Measurements from ENCODE around the gene MTURN. TPM values are rescaled to one million over a fixed set of nuclear protein-coding genes. Genes with fewer than 3 reads are reported as not detected.

MTURN gene
- total and polyA plus RNA-seq, 9 of the 15 experiments (the other 6 are each of a cell fraction or from before 2014, with no cell fraction given) = 0.94 to 14.8 (median 6.4) TPM

DNA sequence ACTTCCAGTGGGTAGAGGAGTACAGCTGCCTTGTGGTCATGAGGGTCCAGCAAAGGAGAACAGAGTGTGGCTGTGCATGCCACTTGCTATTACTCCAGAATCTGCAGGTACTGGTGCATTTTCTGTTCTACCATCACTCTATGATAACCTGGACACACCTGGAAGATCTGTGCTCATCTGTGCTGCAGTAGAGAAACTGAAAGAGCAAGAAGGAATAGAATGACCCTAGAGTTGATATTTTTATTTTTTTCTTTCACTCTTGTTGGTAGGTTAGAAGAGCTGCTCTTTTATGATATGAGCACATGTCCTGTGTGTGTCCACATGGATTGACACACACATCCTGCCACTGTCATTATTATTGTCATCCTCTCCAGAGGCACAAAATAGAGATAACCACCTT, 48.3 kb upstream of the MTURN start:
- Histone ChIP-seq H3K27me3 (ENCODE audit: control insufficient read depth in 2 of 2, insufficient read depth in 2 of 2, low read length in 2 of 2) (no peaks in the 10 kb centered on the region), H3K9me3 (replicated peaks; ENCODE audit: control insufficient read depth, insufficient read depth, low read depth, low read length) (no peaks in the 10 kb centered on the region), H2AFZ (ENCODE audit: low read depth, low read length) (no peak overlapping the region), H4K20me1 (replicated peaks; ENCODE audit: control insufficient read depth, insufficient read depth, low read length) (no peaks in the 10 kb centered on the region), H3K9me1 (ENCODE audit: control insufficient read depth, insufficient read depth, low read length) (no peaks in the 10 kb centered on the region), H3K9ac (ENCODE audit: insufficient read depth in 1 of 2, low read depth in 2 of 2, low read length in 2 of 2) (no peak overlapping the region), H3K36me3 (ENCODE audit: control insufficient read depth, insufficient read depth, low read length) (no peaks in the 10 kb centered on the region), H3K27ac (ENCODE audit: extremely low read depth, low read depth, low read length) (no peak overlapping the region), H3K79me2 (ENCODE audit: control insufficient read depth, insufficient read depth, low read length) (no peaks in the 10 kb centered on the region), H3K4me2 (ENCODE audit: insufficient read depth, low read length) (no peak overlapping the region), H3K4me1 (replicated peaks in 1 of 2; ENCODE audit: control insufficient read depth in 2 of 2, insufficient read depth in 2 of 2, low read length in 2 of 2) (no peaks in the 10 kb centered on the region), H3K4me3 (no peak overlapping the region)
- ATAC-seq (no peak), DNase-seq (ENCODE audit: extremely low read depth in 1 of 4, low spot score in 3 of 4) (no peak), FAIRE-seq (no peak)
- ChIA-PET POLR2A (interaction anchor here (0.8 kb wide), 1 partner anchor 450 kb away, joined by 3 read pairs; no protein-coding TSS in a partner anchor), CTCF (ENCODE audit: low intra/inter-chr PET ratio) (no interaction called here)
- intact Hi-C loops (cut with micrococcal nuclease) (no loop called here), in situ Hi-C loops (cut with MboI) (no loop called here)
- no peak for TF ChIP-seq ZNF79 (CRISPR knock-in tag; IDR thresholded peaks at IDR 0.05; ENCODE audit: low read depth)
- no peak for TF ChIP-seq TEAD2 (tag; IDR thresholded peaks at IDR 0.05)
- TF ChIP-seq CTBP1 (IDR thresholded peaks at IDR 0.05; ENCODE audit: borderline replicate concordance) = no peak
- no peak for TF ChIP-seq ETV1 (tag; conservative IDR thresholded peaks at IDR 0.05; ENCODE audit: low read depth)
- TF ChIP-seq, protein P1, sequence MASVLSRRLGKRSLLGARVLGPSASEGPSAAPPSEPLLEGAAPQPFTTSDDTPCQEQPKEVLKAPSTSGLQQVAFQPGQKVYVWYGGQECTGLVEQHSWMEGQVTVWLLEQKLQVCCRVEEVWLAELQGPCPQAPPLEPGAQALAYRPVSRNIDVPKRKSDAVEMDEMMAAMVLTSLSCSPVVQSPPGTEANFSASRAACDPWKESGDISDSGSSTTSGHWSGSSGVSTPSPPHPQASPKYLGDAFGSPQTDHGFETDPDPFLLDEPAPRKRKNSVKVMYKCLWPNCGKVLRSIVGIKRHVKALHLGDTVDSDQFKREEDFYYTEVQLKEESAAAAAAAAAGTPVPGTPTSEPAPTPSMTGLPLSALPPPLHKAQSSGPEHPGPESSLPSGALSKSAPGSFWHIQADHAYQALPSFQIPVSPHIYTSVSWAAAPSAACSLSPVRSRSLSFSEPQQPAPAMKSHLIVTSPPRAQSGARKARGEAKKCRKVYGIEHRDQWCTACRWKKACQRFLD (CRISPR knock-in tag; IDR thresholded peaks at IDR 0.05) = no peak
- no peak for TF ChIP-seq ZNF263 (CRISPR knock-in tag; IDR thresholded peaks at IDR 0.05; ENCODE audit: borderline replicate concordance)
- TF ChIP-seq, protein P2, sequence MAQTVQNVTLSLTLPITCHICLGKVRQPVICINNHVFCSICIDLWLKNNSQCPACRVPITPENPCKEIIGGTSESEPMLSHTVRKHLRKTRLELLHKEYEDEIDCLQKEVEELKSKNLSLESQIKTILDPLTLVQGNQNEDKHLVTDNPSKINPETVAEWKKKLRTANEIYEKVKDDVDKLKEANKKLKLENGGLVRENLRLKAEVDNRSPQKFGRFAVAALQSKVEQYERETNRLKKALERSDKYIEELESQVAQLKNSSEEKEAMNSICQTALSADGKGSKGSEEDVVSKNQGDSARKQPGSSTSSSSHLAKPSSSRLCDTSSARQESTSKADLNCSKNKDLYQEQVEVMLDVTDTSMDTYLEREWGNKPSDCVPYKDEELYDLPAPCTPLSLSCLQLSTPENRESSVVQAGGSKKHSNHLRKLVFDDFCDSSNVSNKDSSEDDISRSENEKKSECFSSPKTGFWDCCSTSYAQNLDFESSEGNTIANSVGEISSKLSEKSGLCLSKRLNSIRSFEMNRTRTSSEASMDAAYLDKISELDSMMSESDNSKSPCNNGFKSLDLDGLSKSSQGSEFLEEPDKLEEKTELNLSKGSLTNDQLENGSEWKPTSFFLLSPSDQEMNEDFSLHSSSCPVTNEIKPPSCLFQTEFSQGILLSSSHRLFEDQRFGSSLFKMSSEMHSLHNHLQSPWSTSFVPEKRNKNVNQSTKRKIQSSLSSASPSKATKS (CRISPR knock-in tag; IDR thresholded peaks at IDR 0.05) = no peak
- TF ChIP-seq SMAD3 (CRISPR knock-in tag; conservative IDR thresholded peaks at IDR 0.05) = no peak
- TF ChIP-seq OTX1 (CRISPR knock-in tag; IDR thresholded peaks at IDR 0.05) = no peak
- TF ChIP-seq, protein P3, sequence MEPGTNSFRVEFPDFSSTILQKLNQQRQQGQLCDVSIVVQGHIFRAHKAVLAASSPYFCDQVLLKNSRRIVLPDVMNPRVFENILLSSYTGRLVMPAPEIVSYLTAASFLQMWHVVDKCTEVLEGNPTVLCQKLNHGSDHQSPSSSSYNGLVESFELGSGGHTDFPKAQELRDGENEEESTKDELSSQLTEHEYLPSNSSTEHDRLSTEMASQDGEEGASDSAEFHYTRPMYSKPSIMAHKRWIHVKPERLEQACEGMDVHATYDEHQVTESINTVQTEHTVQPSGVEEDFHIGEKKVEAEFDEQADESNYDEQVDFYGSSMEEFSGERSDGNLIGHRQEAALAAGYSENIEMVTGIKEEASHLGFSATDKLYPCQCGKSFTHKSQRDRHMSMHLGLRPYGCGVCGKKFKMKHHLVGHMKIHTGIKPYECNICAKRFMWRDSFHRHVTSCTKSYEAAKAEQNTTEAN (CRISPR knock-in tag; IDR thresholded peaks at IDR 0.05) = no peak
- TF ChIP-seq PPARD (CRISPR knock-in tag; IDR thresholded peaks at IDR 0.05) = no peak
- TF ChIP-seq MYC (IDR thresholded peaks at IDR 0.05; ENCODE audit: low read depth, low read length) = no peak
- no peak for TF ChIP-seq MYC (CRISPR knock-in tag; IDR thresholded peaks at IDR 0.05; ENCODE audit: borderline replicate concordance, low read depth)
- BruUV-seq (replicated peaks) = no TSS peak
